Neural crest cell (in vitro differentiated cells): ENCODE data around the gene NUDT2. TPM values are rescaled to one million over a fixed set of nuclear protein-coding genes. Genes with fewer than 3 reads are reported as not detected.
"Not testable (repeated sequence)": the region's sequence is repeated elsewhere in the genome, so short reads cannot be mapped to it uniquely, and the experiment has no call there.

Source experiments
- DNase-seq: peaks from one replicate; pipeline ENCODE4 v3.0.0; 2021; ENCODE audit warnings: low read depth, mixed read lengths, low spot score
- H3K27ac Mint-ChIP-seq: one replicate; pipeline ENCODE4 v1.8.0; 2021; ENCODE audit warnings: mild to moderate bottlenecking, mixed read lengths; ENCODE audit not compliant: unreplicated experiment
- H3K27me3 Mint-ChIP-seq: 2 replicates; pipeline ENCODE4 v1.8.0; 2021; ENCODE audit warnings: low read depth, mild to moderate bottlenecking, mixed read lengths
- H3K36me3 Mint-ChIP-seq: 2 replicates; pipeline ENCODE4 v1.8.0; 2021; ENCODE audit warnings: low read depth, mild to moderate bottlenecking, mixed read lengths
- H3K4me1 Mint-ChIP-seq: 2 replicates; pipeline ENCODE4 v1.8.0; 2021; ENCODE audit warnings: mixed read lengths
- H3K4me3 Mint-ChIP-seq: one replicate; pipeline ENCODE4 v1.8.0; 2021; ENCODE audit warnings: mild to moderate bottlenecking, mixed read lengths
- H3K9me3 Mint-ChIP-seq: 2 replicates; pipeline ENCODE4 v1.8.0; 2021; ENCODE audit warnings: mixed read lengths
- total RNA-seq: library from RNA; stranded (reverse); gene quantifications from 2 replicates; pipeline ENCODE4 v1.2.1, GENCODE V29; 2021
- TF ChIP-seq, protein P1 (sequence below): fragments of 200-600 bp; sonication (generic); conservative IDR thresholded peaks from 2 replicates; pipeline ENCODE4 v1.5.0; 2021; ENCODE audit warnings: antibody characterized with exemption, mild to moderate bottlenecking

Gene NUDT2
- total RNA-seq, 1 donor from 2014 or later, result 19.8 TPM

DNA sequence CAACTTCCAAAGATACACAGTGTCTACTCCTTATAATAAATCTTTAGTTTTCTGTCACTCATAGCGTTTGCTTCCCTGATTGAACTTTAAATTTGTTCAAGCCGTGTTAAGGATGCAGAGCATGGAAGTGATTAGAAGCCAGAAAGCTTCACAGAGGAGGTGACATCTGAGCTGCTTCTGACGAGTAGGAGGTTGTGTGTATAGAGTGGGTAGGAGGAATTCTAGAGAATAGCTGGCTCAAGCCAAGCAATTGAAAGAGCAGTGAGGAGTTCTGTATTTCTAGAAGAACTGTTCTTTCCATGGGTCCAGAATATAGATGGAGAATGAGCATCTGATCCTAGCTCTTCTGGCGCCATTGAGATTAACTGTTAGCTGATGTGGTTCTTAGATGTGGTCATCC lies 6.0 kb downstream of the NUDT2 start:
- Mint-ChIP-seq H3K9me3 (no peaks in the 10 kb centered on the region), H3K27me3 (no peaks in the 10 kb centered on the region), H3K4me3 (no peak overlapping the region), H3K27ac (peak overlapping the region; percentile 39), H3K36me3 (peaks cover 4% of the 10 kb centered on the region), H3K4me1 (peaks cover 43% of the 10 kb centered on the region)
- DNase-seq, result no peak
- TF ChIP-seq, protein P1, sequence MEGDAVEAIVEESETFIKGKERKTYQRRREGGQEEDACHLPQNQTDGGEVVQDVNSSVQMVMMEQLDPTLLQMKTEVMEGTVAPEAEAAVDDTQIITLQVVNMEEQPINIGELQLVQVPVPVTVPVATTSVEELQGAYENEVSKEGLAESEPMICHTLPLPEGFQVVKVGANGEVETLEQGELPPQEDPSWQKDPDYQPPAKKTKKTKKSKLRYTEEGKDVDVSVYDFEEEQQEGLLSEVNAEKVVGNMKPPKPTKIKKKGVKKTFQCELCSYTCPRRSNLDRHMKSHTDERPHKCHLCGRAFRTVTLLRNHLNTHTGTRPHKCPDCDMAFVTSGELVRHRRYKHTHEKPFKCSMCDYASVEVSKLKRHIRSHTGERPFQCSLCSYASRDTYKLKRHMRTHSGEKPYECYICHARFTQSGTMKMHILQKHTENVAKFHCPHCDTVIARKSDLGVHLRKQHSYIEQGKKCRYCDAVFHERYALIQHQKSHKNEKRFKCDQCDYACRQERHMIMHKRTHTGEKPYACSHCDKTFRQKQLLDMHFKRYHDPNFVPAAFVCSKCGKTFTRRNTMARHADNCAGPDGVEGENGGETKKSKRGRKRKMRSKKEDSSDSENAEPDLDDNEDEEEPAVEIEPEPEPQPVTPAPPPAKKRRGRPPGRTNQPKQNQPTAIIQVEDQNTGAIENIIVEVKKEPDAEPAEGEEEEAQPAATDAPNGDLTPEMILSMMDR, result no peak

DNA sequence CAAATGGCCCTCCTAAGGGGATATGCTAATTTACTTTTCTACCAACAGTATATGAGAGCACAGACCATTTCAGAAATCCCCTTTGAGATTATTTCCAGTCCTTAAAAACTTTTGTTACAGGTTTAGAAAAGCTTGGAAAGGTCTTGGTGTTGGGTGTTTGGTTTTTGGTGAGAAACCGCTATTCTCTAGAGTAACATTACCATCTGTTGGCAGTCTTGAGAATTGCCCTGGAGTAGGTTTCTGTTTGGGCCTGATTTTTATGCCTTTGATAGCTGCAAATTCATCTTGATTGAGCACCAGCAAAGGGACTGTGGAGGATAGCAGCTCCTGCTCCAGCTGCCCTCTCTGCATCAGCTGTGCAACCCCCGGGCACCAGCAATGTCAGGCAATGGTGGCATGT lies 8.0 kb downstream of the NUDT2 start:
- no peak overlapping the region for H3K27ac Mint-ChIP-seq
- peaks cover 4% of the 10 kb centered on the region for H3K36me3 Mint-ChIP-seq
- no peaks in the 10 kb centered on the region for H3K27me3 Mint-ChIP-seq
- no peak overlapping the region for H3K4me3 Mint-ChIP-seq
- no peaks in the 10 kb centered on the region for H3K9me3 Mint-ChIP-seq
- peaks cover 34% of the 10 kb centered on the region for H3K4me1 Mint-ChIP-seq
- TF ChIP-seq, protein P1, result peak; percentile 35
- DNase-seq, result no peak

DNA sequence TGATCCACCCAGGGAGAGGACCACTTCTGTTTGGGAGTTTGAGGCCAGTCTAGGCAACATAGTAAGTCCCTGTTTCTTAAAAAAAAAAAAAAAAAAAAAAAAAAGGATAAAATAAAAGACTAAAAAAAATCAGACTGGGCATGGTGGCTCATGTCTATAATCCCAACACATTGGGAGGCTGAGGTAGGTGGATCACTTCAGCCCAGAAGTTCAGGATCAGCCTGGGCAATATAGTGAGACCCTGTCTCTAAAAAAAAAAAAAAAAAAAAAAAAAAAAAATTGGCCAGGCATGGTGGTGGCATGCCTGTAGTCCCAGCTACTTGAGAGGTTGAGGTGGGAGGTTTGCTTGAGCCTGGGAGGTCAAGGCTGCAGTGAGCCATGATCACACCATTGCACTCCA lies 8.7 kb downstream of the NUDT2 start:
- not testable (repeated sequence) for DNase-seq, H3K36me3 Mint-ChIP-seq, H3K27ac Mint-ChIP-seq, H3K4me3 Mint-ChIP-seq, H3K27me3 Mint-ChIP-seq, H3K9me3 Mint-ChIP-seq
- peaks cover 29% of the 10 kb centered on the region for H3K4me1 Mint-ChIP-seq

- H3K27me3 Mint-ChIP-seq, result no peaks in the 10 kb centered on the region
- peaks cover 4% of the 10 kb centered on the region for H3K36me3 Mint-ChIP-seq
Observed at GRCh38 chr9:34338665-34339385, 9.5 kb downstream of the NUDT2 start.

DNA sequence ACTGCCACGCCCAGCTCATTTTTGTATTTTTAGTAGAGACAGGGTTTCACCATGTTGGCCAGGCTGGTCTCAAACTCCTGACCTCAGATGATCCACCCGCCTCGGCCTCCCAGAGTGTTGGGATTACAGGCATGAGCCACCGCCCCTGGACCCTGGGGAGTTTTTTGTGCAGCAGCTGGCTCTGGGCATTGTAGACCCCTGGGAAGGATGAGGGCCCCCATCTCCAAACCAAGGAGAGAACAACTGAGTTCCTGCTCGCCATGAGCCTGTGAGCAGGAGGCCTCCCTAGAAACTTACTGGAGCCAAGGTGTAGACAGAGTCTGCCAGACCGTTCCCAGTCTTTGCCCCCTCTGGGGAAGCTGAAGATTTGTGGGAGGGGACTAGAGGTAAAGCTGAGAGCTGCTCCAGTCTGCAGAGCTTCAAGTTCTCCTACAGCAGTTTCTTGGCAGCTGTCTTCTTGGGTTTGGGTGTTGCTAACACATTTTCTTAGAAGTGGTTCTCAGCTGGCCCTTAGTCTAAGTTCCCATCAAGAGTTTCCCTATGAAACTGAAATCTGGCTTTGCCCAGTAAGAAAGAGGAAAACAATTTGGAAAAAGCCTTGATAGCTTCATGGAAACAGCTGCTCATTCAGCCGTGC lies 12.4 kb downstream of the NUDT2 start:
- Mint-ChIP-seq H3K27me3 (no peaks in the 10 kb centered on the region), H3K4me3 (no peak overlapping the region), H3K4me1 (peaks cover 5% of the 10 kb centered on the region), H3K36me3 (peaks cover 4% of the 10 kb centered on the region), H3K9me3 (no peaks in the 10 kb centered on the region), H3K27ac (no peak overlapping the region)
- no peak for DNase-seq
- TF ChIP-seq, protein P1, result no peak

More at GRCh38 chr9:34338665-34339385, 9.5 kb downstream of the NUDT2 start:
- peaks cover 26% of the 10 kb centered on the region for H3K4me1 Mint-ChIP-seq
- no peak overlapping the region for H3K27ac Mint-ChIP-seq
- TF ChIP-seq, protein P1, result no peak
- no peak for DNase-seq
- no peaks in the 10 kb centered on the region for H3K9me3 Mint-ChIP-seq
- H3K4me3 Mint-ChIP-seq, result no peak overlapping the region

DNA sequence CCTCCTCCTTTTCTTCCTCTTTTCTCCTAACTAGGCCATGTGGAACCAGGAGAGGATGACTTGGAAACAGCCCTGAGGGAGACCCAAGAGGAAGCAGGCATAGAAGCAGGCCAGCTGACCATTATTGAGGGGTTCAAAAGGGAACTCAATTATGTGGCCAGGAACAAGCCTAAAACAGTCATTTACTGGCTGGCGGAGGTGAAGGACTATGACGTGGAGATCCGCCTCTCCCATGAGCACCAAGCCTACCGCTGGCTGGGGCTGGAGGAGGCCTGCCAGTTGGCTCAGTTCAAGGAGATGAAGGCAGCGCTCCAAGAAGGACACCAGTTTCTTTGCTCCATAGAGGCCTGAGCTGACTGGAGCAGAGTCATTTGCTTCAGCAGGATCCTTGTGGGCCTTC lies 13.7 kb downstream of the NUDT2 start:
- Mint-ChIP-seq H3K27ac (no peak overlapping the region), H3K4me3 (no peak overlapping the region), H3K36me3 (no peaks in the 10 kb centered on the region), H3K27me3 (no peaks in the 10 kb centered on the region), H3K9me3 (no peaks in the 10 kb centered on the region), H3K4me1 (no peaks in the 10 kb centered on the region)
- TF ChIP-seq, protein P1, result no peak
- DNase-seq, result no peak
